NCI-H2196 (cell line): ENCODE data around the gene S1PR4.

Experiments
- DNase-seq: peaks from one replicate; lab custom pipeline; 2025; ENCODE audit not compliant: unreplicated experiment; lab: John Stamatoyannopoulos, UW

Gene S1PR4, protein sequence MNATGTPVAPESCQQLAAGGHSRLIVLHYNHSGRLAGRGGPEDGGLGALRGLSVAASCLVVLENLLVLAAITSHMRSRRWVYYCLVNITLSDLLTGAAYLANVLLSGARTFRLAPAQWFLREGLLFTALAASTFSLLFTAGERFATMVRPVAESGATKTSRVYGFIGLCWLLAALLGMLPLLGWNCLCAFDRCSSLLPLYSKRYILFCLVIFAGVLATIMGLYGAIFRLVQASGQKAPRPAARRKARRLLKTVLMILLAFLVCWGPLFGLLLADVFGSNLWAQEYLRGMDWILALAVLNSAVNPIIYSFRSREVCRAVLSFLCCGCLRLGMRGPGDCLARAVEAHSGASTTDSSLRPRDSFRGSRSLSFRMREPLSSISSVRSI

DNA sequence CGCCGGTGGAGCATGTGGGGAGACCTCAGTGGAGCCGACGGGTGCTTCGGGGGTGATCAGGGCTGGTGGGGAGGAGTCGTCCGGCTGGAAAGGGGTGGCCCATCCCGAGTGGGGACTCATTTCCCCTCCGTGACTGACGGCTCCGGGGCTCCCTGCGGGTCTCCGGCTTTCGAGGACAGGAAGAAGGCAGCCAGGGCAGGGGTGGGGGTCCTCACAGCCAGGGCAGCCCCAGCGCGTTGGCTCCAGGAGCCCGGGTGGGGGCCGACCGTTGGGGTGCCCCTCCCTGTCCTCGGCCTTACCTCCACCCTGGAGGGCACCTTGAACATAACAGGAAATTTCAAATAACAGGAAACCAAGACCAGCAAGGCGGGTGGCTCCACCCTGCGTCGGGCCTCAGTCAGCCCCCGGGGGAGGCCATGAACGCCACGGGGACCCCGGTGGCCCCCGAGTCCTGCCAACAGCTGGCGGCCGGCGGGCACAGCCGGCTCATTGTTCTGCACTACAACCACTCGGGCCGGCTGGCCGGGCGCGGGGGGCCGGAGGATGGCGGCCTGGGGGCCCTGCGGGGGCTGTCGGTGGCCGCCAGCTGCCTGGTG is at the start of gene S1PR4:
Gene S1PR4, plus strand, starts transcription at position 393 of the 596 bp plus-strand sequence. Its CDS starts 24 bp downstream, at position 417.
- DNase-seq: no peak

DNA sequence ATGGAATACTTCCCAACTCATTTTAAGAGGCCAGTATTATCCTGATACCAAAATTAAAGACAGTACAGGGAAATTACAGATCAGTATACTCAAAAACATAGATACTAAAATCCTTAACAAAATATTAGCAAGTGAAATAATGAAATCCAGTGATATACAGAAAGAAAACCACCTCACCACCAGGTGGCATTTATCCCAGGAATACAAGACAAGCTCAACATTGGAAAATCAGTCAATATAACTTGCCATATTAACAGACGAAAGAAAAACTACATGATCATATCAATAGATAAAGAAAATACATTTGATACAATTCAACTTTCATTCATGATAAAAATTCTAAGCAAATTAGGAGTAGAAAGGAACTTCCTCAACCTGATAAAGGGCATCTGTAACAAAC is 49.5 kb upstream of the S1PR4 start:
- peak; percentile 19 for DNase-seq

DNA sequence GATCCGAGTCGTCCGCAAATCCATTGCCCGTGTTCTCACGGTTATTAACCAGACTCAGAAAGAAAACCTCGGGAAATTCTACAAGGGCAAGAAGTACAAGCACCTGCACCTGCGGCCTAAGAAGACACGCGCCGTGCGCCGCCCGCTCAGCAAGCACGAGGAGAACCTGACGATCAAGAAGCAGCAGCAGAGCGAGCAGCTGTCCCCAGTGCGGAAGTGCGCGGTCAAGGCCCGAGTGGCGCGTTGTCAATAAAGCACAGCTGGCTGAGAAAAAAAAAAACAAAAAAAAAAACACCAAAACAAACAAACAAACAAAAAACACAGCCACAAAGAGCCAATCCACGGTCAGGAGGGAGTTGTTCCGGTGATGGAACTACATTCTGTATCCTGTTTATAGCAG is 47.4 kb upstream of the S1PR4 start:
- no peak for DNase-seq

DNA sequence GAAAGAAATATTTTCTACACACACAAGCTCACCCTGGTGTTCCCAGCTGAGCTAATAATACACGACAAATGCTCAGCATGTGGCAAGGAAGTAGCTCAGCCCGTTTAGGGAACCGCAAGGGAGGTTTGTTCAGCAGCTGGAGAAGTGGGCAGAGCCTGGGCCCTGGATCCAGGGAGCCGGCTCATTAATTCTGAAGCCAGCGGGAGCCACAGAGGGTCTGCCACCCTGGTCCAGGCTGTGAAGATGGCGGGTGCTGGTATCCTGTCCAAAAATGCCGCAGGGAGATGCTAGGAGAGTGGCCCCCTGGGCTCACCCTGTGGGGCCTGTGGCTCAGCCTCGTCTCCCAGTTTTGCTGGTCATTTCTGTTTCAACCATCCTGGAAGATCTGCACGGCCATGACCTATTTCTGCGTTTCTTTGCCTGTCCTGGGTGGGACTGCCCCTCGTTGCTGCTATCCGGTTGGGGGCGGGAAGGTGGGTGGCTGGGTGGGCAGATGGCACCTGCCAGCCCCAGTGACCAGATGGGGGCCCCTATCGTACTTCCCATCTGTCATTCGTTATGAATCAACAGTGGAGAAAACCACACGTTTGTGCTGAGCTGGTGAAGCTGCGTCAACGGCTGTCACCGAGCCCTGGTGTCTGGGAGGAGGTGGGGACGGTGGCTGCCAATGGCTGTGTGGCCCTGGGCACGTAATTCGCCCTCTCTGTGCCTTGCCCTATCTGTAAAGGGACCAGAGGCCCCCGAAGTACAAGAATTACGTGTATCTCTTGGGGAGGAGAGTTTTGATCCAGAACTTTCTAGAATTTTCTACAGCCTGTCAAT is 45.4 kb upstream of the S1PR4 start:
- peak; percentile 48 for DNase-seq

- no peak for DNase-seq
Measured at GRCh38 chr19:3133793-3134116, 44.8 kb upstream of the S1PR4 start.

GRCh38 chr19:3135961-3136683 is 42.4 kb upstream of the S1PR4 start, which contains the start of gene GNA15:
TSS of gene GNA15 (plus strand) at chr19:3136033. CDS start at chr19:3136451, 418 bp downstream.
- no peak for DNase-seq

- DNase-seq: no peak
Measured at GRCh38 chr19:3136684-3137055, 41.9 kb upstream of the S1PR4 start.

- no peak for DNase-seq
Measured at GRCh38 chr19:3137119-3137518, 41.5 kb upstream of the S1PR4 start.

GRCh38 chr19:3138268-3138667 is 40.3 kb upstream of the S1PR4 start:
- DNase-seq: no peak

- DNase-seq: no peak
Measured at GRCh38 chr19:3140667-3141038, 37.9 kb upstream of the S1PR4 start.

- no peak for DNase-seq
Measured at GRCh38 chr19:3142292-3142670, 36.3 kb upstream of the S1PR4 start.

DNA sequence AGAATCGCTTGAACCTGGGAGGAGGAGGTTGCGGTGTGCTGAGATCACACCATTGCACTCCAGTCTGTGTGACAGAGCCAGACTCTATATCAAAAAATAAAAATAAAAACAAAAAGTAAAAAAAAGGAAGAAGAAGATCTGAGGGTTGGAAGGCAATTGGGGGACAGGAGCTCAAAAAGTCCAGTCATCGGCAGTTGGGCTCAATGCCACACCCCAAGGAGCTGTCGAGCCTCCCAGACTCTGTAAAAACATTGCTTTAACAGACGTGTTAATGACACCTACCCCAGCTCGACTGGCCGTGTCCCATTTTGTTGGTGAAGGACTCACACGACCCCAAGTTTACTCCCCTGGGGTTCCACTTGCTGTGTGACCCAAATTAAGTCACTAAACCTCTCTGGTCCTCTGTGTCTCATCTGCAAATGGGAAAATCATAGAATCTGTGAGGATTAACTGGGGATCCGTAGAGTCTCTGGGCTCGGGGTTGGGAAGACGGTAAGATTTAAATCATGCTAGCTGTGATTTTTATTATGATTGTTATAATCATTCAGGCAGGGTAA is 35.7 kb upstream of the S1PR4 start:
- DNase-seq: no peak

DNA sequence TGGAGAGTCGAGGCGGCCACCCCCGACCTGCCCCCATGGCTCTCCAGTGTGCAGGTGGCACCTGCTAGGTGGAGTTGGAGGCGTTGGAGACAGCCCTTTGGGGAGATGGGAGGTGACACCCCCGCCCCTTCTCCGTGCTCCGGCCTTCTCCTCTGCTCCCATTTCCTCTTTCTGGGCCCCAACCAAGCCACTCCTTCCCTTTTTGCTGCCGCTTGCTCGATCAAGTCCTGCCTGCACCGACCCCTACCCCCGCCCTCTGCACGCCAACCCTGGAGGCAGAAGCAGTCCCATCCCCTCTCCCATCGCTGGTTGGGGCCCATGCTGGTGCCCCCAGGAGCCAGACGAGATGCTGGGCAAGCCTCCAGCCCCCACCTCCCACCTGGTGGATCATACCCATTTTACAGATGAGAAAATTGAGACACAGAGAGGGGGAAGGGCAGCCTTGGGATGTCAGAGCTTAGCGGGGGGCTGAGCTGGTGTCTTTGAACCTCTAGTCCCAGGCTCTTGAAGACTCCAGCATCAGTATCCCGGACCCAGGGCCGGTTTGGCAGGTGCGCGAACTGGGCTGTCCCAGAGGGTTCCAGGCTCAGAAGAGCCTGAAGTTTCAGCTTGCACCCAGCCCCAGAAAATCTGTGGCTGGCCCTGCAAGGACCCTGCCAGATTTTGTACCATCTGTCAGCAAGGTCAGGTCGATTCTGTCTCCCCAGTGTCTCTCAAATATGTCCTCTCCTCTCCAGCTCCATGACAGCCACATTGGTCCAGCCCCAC is 32.5 kb upstream of the S1PR4 start:
- DNase-seq: no peak

DNA sequence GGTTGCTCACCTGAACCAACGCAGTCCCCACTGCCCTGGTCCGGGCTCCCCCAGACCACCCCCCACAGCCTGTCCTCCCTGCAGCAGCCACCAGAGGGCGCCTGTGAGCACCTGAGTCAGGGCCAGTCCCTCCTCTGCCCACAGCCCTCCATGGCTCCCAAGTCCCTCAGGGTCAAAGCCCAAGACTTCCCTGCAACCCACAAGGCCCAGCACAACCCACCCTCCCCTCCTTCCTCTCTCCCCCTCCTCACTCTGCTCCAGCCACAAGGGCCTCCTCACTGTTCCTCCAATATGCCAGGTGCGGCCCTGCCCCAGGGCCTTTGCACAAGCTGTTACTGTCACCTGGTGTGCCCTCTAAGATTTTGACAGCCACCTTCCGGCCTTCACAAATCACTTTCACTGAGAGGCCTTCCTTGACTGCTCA is 31.9 kb upstream of the S1PR4 start:
- DNase-seq: no peak

GRCh38 chr19:3148503-3148902 is 30.1 kb upstream of the S1PR4 start:
- DNase-seq: no peak

DNA sequence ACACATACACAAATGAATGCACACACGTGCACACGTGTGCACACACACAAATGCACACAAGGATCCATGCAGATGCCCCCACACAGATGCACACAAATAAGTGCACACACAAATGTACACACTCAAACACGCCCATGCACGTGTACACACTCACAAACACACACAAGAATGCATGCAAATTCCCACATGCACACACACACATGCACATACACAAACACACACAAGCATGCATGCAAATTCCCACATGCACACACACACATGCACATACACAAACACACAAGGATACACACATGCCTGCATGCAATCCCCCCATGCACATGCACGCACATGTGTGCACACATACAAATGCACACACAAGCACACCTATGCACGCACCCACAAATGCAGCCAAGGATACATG is 29.5 kb upstream of the S1PR4 start:
- no peak for DNase-seq

- no peak for DNase-seq
Measured at GRCh38 chr19:3149526-3150505, 28.8 kb upstream of the S1PR4 start.

DNA sequence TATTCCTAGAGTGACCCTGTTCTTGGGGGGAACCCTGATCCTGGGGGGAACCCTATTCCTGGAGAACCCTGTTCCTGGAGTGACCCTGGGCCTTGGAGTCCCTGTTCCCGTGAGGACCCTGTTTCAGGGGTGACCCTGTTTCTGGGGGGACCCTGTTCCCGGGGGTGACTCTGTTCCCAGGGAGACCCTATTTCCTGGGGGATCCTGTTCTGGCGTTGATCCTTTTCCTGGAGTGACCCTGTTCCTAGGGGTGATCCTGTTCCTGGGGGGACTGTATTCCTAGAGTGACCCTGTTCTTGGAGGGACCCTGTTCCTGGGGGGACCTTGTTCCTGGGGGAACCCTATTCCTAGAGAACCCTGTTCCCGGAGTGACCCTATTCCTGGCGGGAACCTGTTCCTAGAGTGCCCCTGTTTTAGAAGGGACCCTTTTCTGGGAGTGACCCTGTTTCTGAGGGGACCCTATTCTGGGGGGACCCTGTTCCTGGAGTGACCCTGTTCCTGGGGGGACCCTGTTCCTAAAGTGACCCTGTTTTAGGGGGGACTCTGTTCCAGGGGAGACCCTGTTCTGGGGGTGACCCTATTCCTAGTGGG is 27.7 kb upstream of the S1PR4 start:
- DNase-seq: no peak
